ENCODE results near the gene CLDN5.

The CLDN5 gene

DNA sequence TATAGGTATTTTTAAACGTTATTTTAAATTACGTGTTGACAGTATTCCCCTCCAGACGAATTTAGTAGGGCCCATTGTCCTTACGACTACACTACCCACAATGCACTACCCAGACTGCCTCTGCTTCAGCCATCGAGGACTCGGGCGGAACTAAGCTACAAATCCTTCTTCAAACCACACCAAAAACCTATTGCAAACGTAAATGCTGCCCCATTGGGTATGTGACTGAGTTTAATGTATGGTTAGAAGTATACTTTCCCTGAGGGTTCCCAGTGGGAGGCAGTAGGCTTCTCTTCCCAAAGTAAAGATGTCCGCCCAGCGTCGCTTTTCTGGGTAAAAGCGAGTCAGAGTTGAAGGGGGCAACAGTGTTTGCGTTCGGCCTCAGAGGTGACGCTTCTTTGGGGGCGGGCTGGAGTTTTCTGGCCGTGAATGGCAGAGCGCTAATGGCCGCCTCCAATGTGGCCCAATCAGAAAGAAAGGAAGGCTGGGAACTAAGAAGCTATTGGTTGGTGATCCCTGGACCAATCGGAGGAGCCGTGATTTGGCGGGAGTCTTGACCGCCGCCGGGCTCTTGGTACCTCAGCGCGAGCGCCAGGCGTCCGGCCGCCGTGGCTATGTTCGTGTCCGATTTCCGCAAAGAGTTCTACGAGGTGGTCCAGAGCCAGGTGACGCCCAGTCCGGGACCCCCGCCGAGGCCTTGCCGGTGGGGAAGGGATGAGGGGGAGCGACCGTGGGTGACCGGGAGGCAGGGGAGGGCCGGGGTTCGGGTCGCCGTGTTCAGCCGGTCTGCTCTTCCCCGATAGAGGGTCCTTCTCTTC lies 44.6 kb downstream of the CLDN5 start, which contains the start of gene CDC45:
TSS of gene CDC45 (plus strand) at position 566 of the 818 bp plus-strand sequence. CDS start at position 615, 49 bp downstream.
- DNase-seq (ENCODE audit: low spot score) = peak; percentile 97

- peak; percentile 76 for DNase-seq (ENCODE audit: low spot score)
These were observed 45.3 kb downstream of the CLDN5 start, which contains the start of gene UFD1 for GRCh38 chr22:19478901-19479354. TSS of gene UFD1 (minus strand) at chr22:19479193. CDS start at chr22:19479085, 108 bp downstream.

DNA sequence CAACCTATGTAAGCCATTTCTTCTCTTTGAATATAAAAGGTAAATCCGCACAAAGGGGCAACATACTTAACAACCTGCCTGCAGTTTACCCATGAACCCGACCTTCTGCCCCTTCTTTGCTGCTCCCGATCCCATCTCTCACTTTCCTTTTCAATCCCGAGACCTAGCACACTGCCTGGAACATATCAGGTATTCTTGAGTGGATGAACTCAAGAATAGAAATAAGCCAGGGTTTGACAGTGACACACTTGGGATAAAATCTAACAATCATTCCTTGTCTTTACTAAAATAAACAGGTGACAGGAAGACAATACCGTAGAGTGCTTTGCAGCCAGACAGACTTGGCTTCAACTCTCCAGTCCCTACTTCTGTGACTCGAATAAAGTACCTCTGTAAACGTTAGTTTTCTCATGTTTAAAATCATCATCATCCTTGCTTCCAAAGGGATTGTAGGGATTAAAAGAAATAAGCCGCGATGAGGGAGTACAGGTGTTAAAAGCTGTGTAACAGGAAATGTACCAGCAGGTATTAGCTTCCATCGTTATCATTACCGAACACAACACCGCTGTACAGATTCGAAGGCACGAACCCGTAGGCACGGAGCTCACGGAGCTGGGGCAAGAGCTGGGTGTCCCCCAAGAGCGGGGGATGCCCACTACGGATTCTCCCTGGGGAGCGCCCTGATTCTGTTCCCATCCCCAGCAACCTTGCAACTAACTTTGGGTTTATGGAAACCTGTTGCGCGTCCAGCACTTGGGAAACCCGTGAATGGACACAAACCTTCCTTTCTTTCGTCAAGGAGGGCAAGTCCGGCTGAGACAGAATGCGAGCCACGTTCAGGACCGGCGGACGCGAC lies 45.9 kb downstream of the CLDN5 start:
- DNase-seq (ENCODE audit: low spot score) = no peak

GRCh38 chr22:19477321-19478044 lies 46.7 kb downstream of the CLDN5 start:
- peak; percentile 4 for DNase-seq (ENCODE audit: low spot score)

GRCh38 chr22:19476023-19476422 lies 48.2 kb downstream of the CLDN5 start:
- DNase-seq (ENCODE audit: low spot score) = no peak

- DNase-seq (ENCODE audit: low spot score) = peak; percentile 2
These were observed 50.6 kb downstream of the CLDN5 start for GRCh38 chr22:19473578-19473977.

Measured in SW480 (cell line).